Rectal smooth muscle tissue (tissue), 1 donor: ENCODE results near the gene STOM.

Experiments
- H3K27ac ChIP-seq: one replicate; pipeline ENCODE4 v1.7.0; 2013; ENCODE audit warnings: low read depth, low read length, inconsistent platforms
- H3K27me3 ChIP-seq: one replicate; pipeline ENCODE4 v1.7.0; 2013; ENCODE audit warnings: low read length; ENCODE audit not compliant: control insufficient read depth, insufficient read depth
- H3K36me3 ChIP-seq: one replicate; pipeline ENCODE4 v1.7.0; 2013; ENCODE audit warnings: low read length; ENCODE audit not compliant: control insufficient read depth, insufficient read depth
- H3K4me1 ChIP-seq: one replicate; pipeline ENCODE4 v1.7.0; 2013; ENCODE audit warnings: low read length; ENCODE audit not compliant: control insufficient read depth, insufficient read depth
- H3K4me3 ChIP-seq: one replicate; pipeline ENCODE4 v1.7.0; 2013; ENCODE audit warnings: low read length
- H3K9ac ChIP-seq: one replicate; pipeline ENCODE4 v1.7.0; 2013; ENCODE audit warnings: low read length

STOM gene

DNA sequence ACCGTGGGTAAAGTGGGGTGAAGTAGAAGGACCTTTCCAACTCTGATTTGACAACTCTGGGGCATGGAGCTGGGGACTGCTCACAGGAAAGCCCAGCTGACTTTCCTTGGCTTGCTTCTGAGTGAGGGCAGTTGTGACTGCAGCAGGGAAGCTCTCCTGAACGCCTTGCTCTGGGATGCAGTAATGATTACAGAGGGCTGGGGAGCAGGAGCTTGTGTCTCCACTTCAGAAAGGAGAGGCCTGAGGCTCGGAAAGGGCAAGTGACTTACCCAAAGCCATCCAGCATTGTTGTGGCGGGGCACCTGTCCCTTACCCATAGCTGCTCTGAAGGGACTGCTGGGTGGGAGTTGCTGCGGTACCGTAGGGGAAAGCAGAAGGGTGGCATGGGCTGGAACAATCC, 60.9 kb downstream of the STOM start:
- Histone ChIP-seq H3K4me3 (no peak overlapping the region), H3K36me3 (peaks cover 59% of the 10 kb centered on the region), H3K27me3 (no peaks in the 10 kb centered on the region), H3K4me1 (peaks cover 6% of the 10 kb centered on the region), H3K27ac (peak overlapping the region; percentile 16), H3K9ac (no peak overlapping the region)

GRCh38 chr9:121308765-121309164, 61.3 kb downstream of the STOM start:
- H3K27me3 ChIP-seq, result no peaks in the 10 kb centered on the region
- H3K36me3 ChIP-seq, result peaks cover 59% of the 10 kb centered on the region
- no peak overlapping the region for H3K4me3 ChIP-seq
- H3K4me1 ChIP-seq, result peaks cover 8% of the 10 kb centered on the region
- H3K27ac ChIP-seq, result peak overlapping the region; percentile 16
- no peak overlapping the region for H3K9ac ChIP-seq

GRCh38 chr9:121307976-121308375, 62.1 kb downstream of the STOM start:
- no peak overlapping the region for H3K4me3 ChIP-seq
- H3K4me1 ChIP-seq, result peaks cover 14% of the 10 kb centered on the region
- H3K36me3 ChIP-seq, result peaks cover 59% of the 10 kb centered on the region
- H3K27ac ChIP-seq, result peak overlapping the region; percentile 3
- no peak overlapping the region for H3K9ac ChIP-seq
- H3K27me3 ChIP-seq, result no peaks in the 10 kb centered on the region

DNA sequence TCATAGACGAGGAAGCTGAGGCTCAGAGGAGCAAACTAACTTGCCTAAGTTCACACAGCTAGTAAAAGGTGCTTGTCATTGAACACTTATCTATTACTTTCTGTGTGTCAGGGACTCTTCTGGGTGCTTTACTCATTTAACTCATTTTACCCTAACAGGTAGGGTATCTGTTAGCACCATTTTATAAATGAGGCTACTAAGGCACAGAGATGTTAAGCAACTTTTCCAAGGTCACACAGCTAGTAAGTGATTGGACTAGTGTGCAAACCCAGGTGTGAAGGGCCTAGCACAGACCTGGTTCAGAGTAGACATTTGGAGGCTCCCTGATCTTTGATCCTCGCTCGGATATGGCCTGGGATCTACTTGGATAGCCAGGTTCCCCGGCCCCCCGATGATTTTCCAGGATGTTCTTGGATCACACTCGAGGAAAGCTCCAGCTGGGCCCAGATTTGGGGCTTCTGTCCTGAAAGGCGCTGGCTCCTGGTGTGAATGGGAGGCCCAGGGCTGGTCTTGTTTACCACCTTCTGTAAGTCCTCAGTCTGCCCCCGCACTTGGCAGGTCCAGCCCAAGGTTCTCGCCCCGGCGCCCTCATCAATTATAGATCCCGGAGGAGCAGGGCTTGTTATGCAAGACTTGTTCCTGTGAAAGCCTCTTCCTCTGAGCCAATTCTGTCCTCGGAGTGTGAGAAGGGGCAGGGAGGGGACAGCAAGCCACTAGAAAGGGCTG, 64.6 kb downstream of the STOM start:
- peaks cover 23% of the 10 kb centered on the region for H3K4me1 ChIP-seq
- no peak overlapping the region for H3K4me3 ChIP-seq
- peaks cover 50% of the 10 kb centered on the region for H3K36me3 ChIP-seq
- no peak overlapping the region for H3K9ac ChIP-seq
- H3K27ac ChIP-seq, result peak overlapping the region; percentile 3
- H3K27me3 ChIP-seq, result no peaks in the 10 kb centered on the region

- H3K9ac ChIP-seq, result no peak overlapping the region
- H3K27me3 ChIP-seq, result no peaks in the 10 kb centered on the region
- peaks cover 45% of the 10 kb centered on the region for H3K36me3 ChIP-seq
- H3K27ac ChIP-seq, result peak overlapping the region; percentile 3
- H3K4me1 ChIP-seq, result peaks cover 23% of the 10 kb centered on the region
- no peak overlapping the region for H3K4me3 ChIP-seq
Measured at GRCh38 chr9:121304707-121305106, 65.3 kb downstream of the STOM start.

GRCh38 chr9:121303456-121304451, 66.3 kb downstream of the STOM start:
- H3K4me1 ChIP-seq, result peaks cover 30% of the 10 kb centered on the region
- no peak overlapping the region for H3K4me3 ChIP-seq
- H3K27me3 ChIP-seq, result no peaks in the 10 kb centered on the region
- H3K9ac ChIP-seq, result no peak overlapping the region
- H3K36me3 ChIP-seq, result peaks cover 41% of the 10 kb centered on the region
- peak overlapping the region; percentile 67 for H3K27ac ChIP-seq

DNA sequence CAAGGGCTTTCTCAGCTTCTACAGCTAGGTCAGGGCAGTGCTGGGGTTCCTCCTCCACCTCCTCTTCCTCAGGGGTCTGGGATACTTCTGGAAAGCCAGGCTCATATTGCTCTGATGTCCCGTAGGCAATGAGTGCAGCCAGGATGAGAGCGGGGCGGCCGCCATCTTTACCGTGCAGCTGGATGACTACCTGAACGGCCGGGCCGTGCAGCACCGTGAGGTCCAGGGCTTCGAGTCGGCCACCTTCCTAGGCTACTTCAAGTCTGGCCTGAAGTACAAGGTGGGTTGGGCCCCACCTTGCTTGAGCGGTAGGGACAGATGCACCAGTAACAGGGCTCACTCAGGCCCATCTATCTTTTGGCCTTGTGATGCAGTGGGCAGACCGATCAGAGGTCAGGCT, 67.3 kb downstream of the STOM start:
- H3K4me1 ChIP-seq, result peaks cover 39% of the 10 kb centered on the region
- H3K27me3 ChIP-seq, result no peaks in the 10 kb centered on the region
- peaks cover 34% of the 10 kb centered on the region for H3K36me3 ChIP-seq
- peak overlapping the region; percentile 67 for H3K27ac ChIP-seq
- peak overlapping the region; percentile 53 for H3K4me3 ChIP-seq
- no peak overlapping the region for H3K9ac ChIP-seq

DNA sequence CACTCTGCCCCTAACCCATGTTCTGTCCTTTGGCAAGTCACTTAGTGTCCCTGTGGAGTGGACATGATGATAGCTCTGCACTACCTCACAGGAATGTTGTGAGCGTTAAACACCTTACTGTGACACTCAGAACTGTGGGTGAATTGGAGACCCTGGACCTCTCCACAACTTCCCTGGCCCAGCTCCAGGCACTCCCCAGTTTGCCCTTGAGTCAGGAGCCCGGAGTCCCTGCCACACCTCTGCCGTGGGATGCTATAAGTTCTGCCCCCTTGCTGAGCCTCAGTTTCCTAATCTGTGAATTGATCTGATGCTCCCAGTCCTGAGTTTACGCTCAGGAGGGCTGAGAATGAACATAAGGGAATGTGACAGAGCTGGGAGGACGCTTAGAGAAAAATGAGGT, 67.7 kb downstream of the STOM start:
- H3K9ac ChIP-seq, result no peak overlapping the region
- H3K4me3 ChIP-seq, result peak overlapping the region; percentile 53

DNA sequence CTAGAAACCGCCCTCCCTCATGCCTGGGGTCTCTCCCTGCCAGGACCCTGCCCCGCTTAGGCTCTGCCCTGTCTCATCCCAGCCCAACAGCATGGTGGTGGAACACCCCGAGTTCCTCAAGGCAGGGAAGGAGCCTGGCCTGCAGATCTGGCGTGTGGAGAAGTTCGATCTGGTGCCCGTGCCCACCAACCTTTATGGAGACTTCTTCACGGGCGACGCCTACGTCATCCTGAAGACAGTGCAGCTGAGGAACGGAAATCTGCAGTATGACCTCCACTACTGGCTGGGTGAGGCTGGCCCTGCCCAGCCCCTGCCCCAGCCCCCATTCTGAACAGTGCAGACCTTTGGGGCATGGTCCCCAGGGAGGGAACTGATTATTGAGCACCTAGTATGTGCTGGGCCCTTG, 68.2 kb downstream of the STOM start:
- Histone ChIP-seq H3K36me3 (peaks cover 32% of the 10 kb centered on the region), H3K27me3 (no peaks in the 10 kb centered on the region), H3K4me1 (peaks cover 45% of the 10 kb centered on the region), H3K4me3 (peak overlapping the region; percentile 53), H3K27ac (peak overlapping the region; percentile 67), H3K9ac (no peak overlapping the region)

More for the DNA sequence above, 67.7 kb downstream of the STOM start:
- Histone ChIP-seq H3K4me1 (peaks cover 44% of the 10 kb centered on the region), H3K27ac (peak overlapping the region; percentile 67), H3K36me3 (peaks cover 32% of the 10 kb centered on the region), H3K27me3 (no peaks in the 10 kb centered on the region)

GRCh38 chr9:121300283-121301119, 69.5 kb downstream of the STOM start:
- peak overlapping the region; percentile 58 for H3K9ac ChIP-seq
- H3K27ac ChIP-seq, result peak overlapping the region; percentile 92
- peak overlapping the region; percentile 41 for H3K4me3 ChIP-seq
- no peaks in the 10 kb centered on the region for H3K27me3 ChIP-seq
- peaks cover 54% of the 10 kb centered on the region for H3K4me1 ChIP-seq
- peaks cover 32% of the 10 kb centered on the region for H3K36me3 ChIP-seq

DNA sequence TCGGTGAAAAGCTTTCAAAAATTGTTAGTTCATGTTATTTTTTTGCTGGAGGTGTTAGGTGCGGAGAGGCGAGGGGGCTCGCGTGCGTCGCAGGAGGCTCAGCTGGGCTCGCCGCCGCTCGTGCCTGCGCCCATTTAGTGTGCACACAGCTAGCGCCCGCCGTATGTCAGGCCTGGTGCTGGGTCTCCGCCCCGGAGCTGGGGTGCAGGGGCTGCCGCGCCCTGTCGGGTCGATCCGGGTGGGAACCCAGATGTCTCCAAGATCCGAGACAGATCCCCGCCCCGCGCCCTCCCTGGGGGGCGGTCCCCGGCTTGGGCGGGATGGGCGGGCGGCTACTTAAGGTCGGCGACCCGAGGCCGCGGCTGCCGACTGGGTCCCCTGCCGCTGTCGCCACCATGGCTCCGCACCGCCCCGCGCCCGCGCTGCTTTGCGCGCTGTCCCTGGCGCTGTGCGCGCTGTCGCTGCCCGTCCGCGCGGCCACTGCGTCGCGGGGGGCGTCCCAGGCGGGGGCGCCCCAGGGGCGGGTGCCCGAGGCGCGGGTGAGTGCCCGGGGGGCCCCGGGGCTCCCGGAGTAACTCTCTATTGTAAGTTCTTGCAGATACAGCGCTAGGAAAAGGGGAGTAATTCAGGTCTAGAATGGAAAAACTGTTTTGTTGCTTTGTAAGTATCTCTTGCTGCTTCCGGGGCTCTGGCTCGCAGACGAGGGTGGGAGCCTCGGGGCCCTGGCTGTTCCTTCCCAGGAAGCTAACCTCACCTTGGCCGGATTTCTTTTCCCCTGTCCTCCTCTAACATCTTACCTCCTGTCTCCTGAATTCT, 70.4 kb downstream of the STOM start:
- Histone ChIP-seq H3K4me3 (peak overlapping the region; percentile 69), H3K27me3 (no peaks in the 10 kb centered on the region), H3K4me1 (peaks cover 57% of the 10 kb centered on the region), H3K9ac (peak overlapping the region; percentile 58), H3K36me3 (peaks cover 30% of the 10 kb centered on the region), H3K27ac (peak overlapping the region; percentile 92)
